ENCODE results near the gene TRIM54.
A peak's percentile ranks its signal among the peaks of the same experiment; 100 is the strongest.
"Not testable (repeated sequence)": the region's sequence is repeated elsewhere in the genome, so short reads cannot be mapped to it uniquely, and the experiment has no call there.

TRIM54 gene

DNA sequence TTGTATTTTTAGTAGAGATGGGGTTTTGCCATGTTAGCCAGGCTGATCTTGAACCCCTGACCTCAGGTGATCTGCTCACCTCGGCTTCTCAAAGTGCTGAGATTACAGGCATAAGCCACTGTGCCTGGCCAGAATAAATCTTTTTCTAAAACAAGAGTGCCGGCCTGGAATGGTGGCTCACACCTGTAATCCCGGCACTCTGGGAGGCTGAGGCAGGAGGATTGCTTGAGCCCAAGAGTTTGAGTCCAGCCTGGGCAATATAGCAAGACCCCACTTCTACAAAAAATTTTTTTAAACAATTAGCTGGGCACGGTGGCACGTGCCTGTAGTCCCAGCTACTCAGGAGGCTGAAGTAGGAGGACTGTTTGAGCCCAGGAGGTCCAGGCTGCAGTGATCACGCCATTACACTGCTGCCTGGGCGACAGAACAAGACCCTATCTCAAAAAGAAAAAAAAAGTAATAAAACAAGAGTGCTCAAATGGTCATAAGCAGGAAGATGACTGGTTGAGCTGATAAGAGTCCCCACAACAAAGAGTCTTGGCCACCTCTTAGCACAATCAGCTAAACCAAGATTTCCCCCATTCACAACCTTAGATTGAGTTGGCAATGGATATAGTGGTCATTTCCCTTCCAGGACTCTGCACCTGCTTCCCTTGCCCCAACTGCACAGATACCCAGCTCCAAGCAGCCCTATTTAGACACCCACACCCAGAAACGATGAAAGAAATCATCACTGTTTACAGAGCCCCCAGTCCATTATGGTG, 31.8 kb downstream of the TRIM54 start:
- DNase-seq (ENCODE audit: low read depth): no peak

DNA sequence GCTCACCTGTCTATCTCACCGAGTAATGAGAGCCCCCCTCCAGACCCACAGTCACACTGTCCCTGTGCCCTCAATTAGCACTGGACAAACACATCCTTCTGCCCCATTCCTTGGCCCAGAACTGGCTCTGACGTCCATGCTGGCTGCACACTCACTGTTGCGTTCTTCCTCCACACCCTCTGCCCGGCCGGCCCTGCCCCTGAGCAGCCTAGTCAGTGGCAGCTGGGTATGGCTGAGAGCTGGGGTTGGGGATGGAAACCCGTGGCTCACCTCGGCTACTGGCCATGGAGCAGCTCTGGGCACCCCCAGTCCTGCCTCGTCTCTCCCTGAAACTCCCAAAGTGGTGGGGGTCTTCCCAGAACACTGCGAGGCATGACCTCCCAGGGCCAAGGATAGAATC, 32.5 kb downstream of the TRIM54 start:
- DNase-seq (ENCODE audit: low read depth): no peak

DNA sequence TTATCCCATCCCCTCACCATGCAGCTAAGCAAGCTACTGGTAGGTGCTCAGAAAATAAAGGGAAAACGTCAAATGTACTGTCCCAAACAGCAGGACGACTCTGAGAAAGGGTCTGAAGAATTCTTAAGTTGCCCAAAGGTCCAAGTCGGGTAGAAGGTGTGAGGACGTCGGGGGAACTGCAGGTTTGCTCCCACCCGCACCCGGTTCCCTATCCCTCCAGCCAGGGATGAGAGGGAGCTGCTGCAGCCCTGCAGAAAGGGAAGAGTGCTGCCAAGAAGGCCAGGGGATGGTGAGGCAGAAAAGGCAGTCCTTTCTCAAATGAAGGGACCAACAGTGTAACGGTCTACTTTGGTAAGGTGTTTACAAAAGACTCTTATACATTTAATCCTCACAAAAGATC, 32.9 kb downstream of the TRIM54 start:
- no peak for DNase-seq (ENCODE audit: low read depth)

DNA sequence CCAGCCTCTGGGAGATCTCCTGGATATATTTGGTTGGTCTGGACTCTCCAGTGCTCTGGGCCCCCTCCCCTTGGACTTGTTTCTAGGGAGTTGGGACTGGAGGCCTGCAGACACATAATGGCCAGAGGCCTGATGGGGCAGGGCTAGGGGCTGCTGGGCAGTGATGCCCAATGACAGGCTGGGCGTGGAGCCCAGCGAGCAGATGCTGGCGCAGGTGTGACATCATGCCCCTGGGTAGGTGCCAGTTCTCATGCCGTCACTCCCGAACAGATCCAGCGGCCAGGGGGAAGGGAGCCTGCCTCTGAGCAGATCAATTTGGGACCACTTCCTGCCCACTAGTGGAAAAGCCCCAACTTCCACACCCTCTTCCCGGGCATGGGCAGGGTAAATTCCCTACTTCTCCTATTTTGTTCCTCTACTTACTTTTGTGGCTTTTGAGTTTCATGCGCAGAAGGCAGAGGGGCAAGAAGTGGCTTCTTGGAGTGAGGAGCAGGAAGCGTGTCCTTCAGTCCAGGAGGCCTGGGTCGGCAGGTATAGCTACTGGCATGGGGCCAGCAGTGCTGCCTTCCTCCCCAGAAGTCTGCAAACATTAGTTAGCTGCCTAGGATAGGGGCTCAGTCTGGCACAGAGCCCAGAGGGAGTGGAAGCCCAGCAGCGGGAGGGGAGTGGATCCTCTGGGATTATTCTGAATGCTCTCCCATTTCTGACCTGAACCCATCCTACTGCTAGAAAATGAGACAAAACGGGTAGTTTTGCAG, 34.6 kb downstream of the TRIM54 start:
- no peak for DNase-seq (ENCODE audit: low read depth)

DNA sequence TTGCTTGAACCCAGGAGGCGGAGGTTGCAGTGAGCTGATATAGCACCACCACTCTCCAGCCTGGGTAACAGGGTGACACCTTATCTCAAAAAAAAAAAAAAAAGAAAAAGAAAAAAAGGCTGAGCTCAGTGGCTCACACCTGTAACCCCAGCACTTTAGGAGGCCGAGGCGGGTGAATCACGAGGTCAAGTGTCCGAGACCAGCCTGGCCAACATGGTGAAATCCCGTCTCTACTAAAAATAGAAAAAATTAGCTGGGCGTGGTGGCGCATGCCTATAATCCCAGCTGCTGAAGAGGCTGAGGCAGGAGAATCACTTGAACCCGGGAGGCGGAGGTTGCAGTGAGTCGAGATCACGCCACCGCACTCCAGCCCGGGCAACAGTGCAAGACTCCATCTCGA, 37.6 kb downstream of the TRIM54 start:
- not testable (repeated sequence) for DNase-seq (ENCODE audit: low read depth)

DNA sequence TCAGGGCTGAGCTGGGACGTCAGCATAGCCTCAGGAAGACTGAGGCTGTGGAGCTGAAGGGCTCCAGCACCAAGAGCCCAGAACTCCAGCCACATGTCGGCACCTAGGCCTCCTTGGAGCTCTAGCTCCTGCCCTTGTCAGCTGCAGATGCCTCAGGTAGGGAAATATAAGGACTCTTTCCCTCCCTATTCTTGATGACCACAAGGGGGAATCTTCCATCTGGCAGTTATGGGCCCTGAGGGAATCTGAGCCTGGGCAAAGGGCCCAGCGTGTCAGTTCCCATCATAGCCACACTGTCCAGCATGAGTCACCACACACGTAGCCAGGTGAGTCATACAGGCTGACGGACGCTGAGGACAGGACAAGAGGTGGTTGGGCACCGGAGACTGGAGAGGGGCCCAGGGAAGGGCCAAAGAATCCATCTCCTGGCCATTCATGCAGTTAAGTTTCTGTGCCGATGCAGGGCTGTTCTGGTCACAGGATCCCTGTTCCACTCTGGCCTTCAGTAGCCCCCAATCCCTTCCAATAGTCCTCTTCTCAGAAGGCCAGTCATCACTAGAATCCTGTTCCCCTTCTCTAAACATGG, 38.8 kb downstream of the TRIM54 start:
- DNase-seq (ENCODE audit: low read depth): peak; percentile 98

DNA sequence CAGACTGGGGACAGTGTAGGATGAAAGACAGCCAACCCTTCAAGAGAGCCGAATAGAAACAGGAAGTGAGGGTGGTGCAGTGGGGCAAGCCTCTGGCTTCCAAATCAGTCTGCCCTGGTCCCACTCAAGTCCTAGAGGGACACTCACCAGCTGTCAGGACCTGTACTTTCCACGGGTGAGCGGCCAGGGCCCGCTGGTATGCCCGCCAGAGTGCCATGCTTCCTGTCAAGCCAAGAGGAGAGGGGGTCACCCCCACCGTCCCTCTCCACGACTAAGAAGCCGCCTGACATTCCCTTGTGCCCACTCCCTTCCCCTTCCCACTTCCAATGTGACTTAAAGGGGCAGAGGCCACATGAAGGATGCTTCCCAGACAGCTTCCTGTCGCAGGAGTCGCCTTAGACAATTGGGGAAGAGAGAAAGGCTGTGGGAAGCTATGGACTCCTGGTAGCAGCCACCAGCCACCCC, 40.1 kb downstream of the TRIM54 start:
- no peak for DNase-seq (ENCODE audit: low read depth)

DNA sequence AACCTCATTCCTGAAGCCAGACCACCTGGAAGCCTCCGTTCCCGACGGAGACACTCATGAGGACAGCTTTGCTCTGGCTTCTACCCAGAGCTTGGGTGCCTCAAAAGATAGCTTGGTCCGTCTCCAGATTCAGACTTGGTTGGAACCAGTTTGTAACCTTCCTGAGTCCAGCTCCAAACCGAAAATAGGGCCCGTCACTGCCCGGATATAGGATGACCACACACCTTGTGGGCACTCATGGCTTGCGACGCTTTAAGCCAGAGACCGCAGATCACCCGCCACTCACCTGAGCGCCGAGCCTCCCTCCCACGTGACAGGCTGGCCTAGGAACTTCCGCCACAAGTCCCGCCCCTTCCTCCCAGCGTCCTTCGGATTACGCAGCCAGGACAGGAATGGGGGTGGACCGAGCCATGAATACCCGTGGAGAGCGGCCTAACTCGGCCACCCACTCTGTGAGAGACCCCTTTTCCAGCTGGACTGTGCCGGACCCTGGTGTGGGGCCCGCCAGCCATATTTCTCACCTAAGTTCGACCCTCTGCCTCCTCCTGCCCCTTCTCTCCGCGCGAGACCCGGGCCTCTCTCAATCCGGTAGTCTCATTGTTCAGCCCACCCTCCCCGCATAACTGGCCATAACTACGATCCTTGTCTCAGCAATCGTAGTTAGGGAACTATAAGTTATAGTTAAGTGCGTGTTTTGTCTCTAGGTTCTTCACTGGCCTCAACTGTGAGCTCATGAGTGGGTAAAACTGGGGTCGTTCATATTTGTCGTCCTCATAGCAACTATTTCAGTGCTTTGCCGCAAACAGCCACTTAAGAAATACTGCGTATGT, 40.8 kb downstream of the TRIM54 start, which contains the start of gene MPV17:
Gene MPV17 (minus strand): TSS at position 332 of the 830 bp plus-strand sequence. CDS start 580 bp downstream, outside the sequence.
- DNase-seq (ENCODE audit: low read depth): peak; percentile 59

DNA sequence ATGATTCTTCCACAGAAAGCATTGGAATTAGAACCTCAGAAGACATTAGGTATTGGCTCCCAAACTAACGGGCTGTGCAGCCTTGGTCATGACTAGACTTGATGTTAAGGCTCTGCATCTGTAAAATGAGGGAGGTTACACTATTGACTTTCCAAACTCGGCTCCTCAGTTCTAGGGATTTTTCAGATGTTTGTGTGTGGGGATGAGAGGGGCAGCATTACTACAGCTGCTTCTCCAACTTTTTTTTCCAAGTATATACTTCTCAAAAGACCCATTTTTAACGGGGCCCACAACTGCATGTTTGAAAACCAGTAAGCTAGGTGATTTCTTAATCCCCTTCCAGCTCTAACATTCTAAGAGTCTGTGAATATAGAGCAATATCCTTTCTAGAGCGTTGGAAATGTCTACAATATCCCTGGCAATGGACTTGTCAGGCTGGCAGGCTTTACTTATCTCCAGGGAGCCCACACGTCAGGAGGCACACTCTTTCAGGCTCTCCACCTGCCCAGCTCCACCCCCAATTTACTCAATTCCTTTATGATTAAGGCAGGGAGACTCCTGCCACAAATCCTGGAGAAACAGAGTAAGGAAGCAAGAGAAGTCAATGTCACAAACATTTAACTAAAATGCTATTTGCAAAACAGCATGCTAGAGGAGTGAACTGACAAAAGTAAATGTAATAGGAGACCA, 41.5 kb downstream of the TRIM54 start:
- no peak for DNase-seq (ENCODE audit: low read depth)

DNA sequence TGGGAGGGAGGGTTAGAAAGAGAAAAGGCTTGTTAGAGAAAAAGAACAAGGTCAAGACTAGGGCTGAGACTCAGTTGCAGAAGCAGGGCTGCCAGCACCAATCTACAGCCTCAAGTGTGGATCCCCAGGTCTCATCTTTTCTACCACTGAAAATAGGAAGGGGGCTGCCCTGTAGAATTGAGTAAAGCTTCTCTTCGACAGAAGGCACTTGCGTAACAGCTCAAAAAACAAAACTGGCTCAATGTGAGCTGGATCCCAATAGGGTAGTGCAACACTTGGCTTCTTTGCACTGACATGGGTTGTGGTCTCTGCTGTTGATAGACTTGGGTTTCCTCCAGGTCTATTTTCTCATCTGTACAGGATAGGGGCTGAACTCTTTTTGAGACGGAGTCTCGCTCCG, 42.5 kb downstream of the TRIM54 start:
- no peak for DNase-seq (ENCODE audit: low read depth)

DNA sequence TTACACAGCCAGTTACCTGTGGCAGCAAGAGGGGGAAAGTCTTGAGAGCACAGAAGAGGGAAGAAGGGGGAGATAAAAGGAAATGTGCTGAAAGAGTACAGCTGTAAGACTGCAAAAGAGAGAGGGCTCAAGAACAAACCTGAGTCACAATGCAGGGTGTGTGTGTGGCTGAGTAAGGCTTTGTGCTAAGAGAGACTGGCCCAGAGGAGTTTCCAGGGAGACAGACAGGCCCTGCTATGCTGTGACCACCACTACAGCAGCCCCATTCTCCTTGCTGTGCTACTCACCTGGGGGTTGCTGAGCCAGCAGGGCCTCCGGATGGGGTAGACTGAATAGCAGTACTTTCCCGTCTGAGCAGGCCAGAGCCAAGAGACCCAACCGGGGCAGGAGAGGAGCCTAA, 53.1 kb downstream of the TRIM54 start:
- DNase-seq (ENCODE audit: low read depth): no peak

DNA sequence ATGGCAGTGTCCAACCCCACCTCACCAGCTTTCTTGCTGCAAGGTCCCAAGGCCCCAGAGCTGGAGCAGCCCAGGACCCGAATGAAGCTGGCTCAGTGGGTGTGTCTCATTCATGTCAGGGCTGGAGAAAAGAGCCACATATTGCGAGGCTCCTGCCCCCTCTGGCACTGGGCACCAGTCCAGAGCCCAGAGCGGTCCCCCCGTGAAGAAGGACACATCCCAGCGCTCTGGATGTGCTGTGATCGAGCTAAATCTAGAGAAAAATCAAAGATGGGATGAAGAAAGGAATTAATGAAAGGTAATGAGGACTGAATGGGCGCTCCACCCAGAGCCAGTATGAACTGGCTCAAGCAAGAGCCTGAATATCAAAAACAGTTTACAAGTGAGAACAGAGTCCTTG, 53.9 kb downstream of the TRIM54 start:
- no peak for DNase-seq (ENCODE audit: low read depth)

DNA sequence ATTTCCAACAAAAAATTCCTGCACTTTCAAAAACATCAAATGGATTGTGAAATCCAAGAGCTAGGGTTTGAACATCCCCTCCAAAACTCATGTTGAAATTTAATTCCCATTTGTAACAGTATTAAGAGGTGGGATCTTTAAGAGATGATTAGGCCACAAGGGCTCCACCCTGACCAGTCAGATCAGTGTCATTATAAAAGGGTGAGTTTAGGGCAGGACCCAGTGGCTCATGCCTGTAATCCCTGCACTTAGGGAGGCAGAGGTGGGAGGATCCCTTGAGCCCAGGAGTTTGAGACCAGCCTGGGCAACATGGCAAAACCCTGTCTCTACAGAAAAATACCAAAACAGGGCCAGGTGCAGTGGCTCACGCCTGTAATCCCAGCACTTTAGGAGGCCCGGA, 65.4 kb downstream of the TRIM54 start:
- no peak for DNase-seq (ENCODE audit: low read depth)

DNA sequence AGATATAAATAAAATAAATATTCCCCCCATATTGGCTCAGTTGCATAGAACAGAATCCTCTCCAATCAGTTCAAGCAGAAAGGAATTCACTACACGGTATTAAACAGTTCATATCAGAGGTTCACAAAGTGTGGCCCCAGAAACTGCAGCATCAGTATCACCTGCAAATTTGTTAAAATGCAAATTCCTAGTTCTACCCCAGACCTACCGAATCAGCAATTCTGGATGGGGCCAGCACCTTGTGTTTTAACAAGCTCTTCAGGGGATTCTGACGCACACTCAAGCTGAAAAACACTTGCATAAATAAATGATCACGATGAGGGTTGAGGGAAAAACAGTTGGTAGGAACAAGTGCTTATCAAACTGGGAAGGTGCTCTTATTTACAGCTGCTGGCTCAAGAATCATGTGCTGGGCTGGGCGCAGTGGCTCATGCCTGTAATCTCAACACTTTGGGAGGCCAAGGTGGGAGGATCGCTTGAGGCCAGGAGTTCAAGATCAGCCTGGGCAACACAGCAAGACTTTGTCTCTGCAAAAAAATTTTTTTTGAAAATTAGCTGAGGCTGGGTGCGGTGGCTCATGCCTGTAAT, 68.0 kb downstream of the TRIM54 start:
- no peak for DNase-seq (ENCODE audit: low read depth)

DNA sequence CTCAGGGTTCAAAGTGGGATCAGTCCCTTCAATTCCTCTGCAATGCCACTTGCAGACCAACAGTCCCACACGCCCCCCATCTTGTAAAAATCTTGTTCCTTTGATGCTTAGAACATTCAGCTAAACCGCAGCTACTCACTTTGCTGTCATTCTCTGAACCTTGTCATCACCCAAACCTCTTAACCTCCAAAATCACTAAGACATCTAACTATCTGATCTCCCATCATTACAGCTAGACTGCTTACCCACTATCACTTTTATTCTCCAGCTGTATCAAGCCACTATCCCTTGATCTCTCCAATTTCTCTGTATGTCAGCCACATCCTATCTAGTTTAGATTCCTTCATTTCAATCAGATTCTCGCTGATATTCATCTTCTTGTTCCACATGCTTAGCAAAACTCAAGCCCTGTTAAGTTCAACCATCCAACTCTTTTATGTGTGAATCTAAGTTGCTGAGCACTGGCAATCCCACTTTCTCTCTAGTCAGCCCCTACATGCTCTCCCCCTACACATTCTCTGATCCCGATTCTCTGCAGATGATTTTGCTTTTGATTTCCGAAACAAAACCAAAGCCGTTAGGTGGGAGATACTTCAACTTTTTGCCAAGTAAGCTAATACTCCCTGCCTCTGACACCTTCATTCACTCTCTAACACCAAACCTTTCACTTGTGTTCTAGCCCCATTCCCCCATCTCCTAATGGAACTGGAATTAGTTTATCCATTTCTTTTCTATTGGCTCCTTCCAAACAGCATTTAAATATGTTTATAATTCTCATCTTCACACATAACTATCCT, 69.8 kb downstream of the TRIM54 start:
- no peak for DNase-seq (ENCODE audit: low read depth)

DNA sequence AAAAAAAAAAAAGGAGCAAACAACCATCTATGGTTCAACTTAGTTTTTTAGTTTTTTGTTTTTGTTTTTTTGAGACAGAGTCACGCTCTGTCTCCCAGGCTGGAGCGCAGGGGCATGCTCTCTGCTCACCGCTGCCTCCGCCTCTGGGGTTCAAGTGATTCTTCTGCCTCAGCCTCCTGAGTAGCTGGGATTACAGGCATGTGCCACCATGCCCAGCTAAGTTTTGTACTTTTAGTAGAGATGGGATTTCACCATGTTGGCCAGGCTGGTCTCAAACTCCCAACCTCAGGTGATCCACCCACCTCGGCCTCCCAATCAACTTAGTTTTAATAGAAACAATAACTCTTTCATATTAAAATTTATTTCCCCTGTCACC, 71.1 kb downstream of the TRIM54 start:
- not testable (repeated sequence) for DNase-seq (ENCODE audit: low read depth)

DNA sequence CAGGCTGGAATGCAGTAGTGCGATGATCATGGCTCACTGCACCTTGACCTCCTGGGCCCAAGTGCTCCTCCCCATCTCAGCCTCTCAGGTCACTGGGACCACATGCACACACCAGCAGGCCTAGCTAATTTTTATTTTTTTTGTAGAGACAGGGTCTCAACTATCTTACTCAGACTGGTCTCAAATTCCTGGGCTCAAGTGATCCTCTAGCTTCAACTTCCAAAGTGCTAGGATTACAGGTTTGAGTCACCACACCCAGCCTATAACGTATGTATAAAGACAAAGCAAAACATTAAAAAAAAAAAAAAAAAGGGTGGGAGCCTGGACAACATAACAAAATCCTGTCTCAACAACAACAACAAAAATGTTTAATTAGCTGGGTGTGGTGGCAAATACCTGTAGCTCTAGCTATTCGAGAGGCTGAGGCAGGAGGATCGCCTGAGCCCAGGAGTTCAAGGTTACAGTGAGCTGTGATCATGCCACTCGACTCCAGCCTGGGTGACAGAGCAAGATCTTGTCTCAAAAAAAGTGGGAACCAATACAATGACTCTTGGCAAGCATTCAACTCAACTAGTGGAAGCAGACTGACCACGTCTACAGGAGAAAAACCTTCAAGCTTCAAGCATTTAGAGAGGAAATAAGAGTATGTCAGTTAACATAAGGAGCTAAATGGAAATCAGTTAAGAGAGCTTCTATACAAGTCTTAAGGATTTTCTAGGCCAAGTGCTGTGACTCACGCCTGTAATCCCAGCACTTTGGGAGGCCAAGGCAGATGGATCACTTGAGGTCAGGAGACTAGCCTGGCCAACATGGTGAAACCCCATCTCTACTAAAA, 71.8 kb downstream of the TRIM54 start:
- no peak for DNase-seq (ENCODE audit: low read depth)

DNA sequence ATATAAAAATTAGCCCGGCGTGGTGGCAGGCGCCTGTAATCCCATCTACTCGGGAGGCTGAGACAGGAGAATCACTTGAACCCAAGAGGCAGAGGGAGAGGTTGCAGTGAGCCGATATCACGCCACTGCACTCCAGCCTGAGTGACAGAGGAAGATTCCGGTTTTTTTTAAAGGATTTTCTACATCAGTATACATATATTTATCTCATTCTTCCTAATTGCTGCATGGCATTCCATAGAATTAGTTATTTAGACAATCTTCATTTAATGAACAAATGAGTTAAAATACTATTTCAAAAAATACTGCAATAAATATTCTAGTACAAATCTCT, 72.3 kb downstream of the TRIM54 start:
- DNase-seq (ENCODE audit: low read depth): no peak

DNA sequence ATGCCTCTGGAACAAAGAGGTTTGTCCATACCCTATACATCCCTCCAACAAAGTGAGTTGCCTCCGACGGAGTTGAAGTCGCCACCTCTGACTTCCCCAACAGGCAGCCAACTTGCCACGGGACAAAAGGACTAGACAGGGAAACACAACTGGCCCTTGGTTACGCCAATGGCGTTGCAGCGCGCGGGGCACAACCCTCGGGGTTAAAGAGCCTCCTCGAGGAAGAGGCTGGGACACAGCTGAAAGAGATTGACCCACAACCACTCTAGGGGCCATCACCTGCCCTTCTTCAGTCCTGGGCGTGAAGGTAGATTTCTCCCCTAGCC, 73.8 kb downstream of the TRIM54 start:
- DNase-seq (ENCODE audit: low read depth): no peak
